ENCODE data around the gene FAAH. TPM values are rescaled to one million over a fixed set of nuclear protein-coding genes. Genes with fewer than 3 reads are reported as not detected.
"Not testable (repeated sequence)": the region's sequence is repeated elsewhere in the genome, so short reads cannot be mapped to it uniquely, and the experiment has no call there.

FAAH gene
- total RNA-seq, 1 experiment from 2014 or later, result 38.6 TPM

GRCh38 chr1:46364612-46365011, 29.5 kb upstream of the FAAH start:
- Mint-ChIP-seq H3K27ac (no peak overlapping the region), H3K4me1 (peaks cover 4% of the 10 kb centered on the region), H3K27me3 (ENCODE audit: low read depth) (no peaks in the 10 kb centered on the region), H3K4me3 (no peak overlapping the region), H3K9me3 (no peaks in the 10 kb centered on the region), H3K36me3 (peaks cover 36% of the 10 kb centered on the region)
- ChIA-PET CTCF (interaction anchor here (0.5 to 1.2 kb wide), 4 partner anchors 9 to 82 kb away, joined by 4 to 7 read pairs (median 5); no protein-coding TSS in a partner anchor), POLR2A (no interaction called here)
- ATAC-seq, result no peak
- no peak for TF ChIP-seq MYBL2 (CRISPR knock-in tag; IDR thresholded peaks at IDR 0.05)
- no peak for TF ChIP-seq NFYB (CRISPR knock-in tag; conservative IDR thresholded peaks at IDR 0.05; ENCODE audit: low read depth)
- no peak for TF ChIP-seq AFF4 (CRISPR knock-in tag; IDR thresholded peaks at IDR 0.05; ENCODE audit: borderline replicate concordance)
- no peak for TF ChIP-seq SP1 (CRISPR knock-in tag; conservative IDR thresholded peaks at IDR 0.05)
- no peak for TF ChIP-seq GRHL2 (CRISPR knock-in tag; IDR thresholded peaks at IDR 0.05; ENCODE audit: insufficient replicate concordance, severe bottlenecking)
- no peak for TF ChIP-seq NFE2L1 (CRISPR knock-in tag; IDR thresholded peaks at IDR 0.05)
- TF ChIP-seq CTCF (IDR thresholded peaks at IDR 0.05), result no peak
- TF ChIP-seq ZNF263 (CRISPR knock-in tag; IDR thresholded peaks at IDR 0.05; ENCODE audit: low read depth), result no peak
- no peak for TF ChIP-seq MXD4 (CRISPR knock-in tag; IDR thresholded peaks at IDR 0.05; ENCODE audit: borderline replicate concordance)
- no peak for TF ChIP-seq PRDM15 (CRISPR knock-in tag; IDR thresholded peaks at IDR 0.05)
- no peak for TF ChIP-seq OVOL2 (CRISPR knock-in tag; IDR thresholded peaks at IDR 0.05; ENCODE audit: borderline replicate concordance)
- DNase-seq (ENCODE audit: low spot score), result no peak

- Mint-ChIP-seq H3K4me1 (peaks cover 10% of the 10 kb centered on the region), H3K36me3 (peaks cover 31% of the 10 kb centered on the region)
- ATAC-seq; H3K27me3 Mint-ChIP-seq (ENCODE audit: low read depth); DNase-seq (ENCODE audit: low spot score); CTCF ChIA-PET; H3K9me3 Mint-ChIP-seq; H3K27ac Mint-ChIP-seq; POLR2A ChIA-PET; H3K4me3 Mint-ChIP-seq: not testable (repeated sequence)
These were observed 28.3 kb upstream of the FAAH start for GRCh38 chr1:46365796-46366195.

- Mint-ChIP-seq H3K4me1 (peaks cover 10% of the 10 kb centered on the region), H3K27me3 (ENCODE audit: low read depth) (no peaks in the 10 kb centered on the region), H3K27ac (no peak overlapping the region), H3K4me3 (no peak overlapping the region), H3K36me3 (peaks cover 20% of the 10 kb centered on the region), H3K9me3 (no peaks in the 10 kb centered on the region)
- DNase-seq (ENCODE audit: low spot score) (no peak), ATAC-seq (peak; percentile 50)
- CTCF ChIA-PET, result interaction anchor here (1.4 kb wide), 2 partner anchors 19 to 44 kb away, joined by 4 read pairs; no protein-coding TSS in a partner anchor
- POLR2A ChIA-PET, result no interaction called here
- no peak for TF ChIP-seq SMAD3 (CRISPR knock-in tag; IDR thresholded peaks at IDR 0.05; ENCODE audit: borderline replicate concordance)
- no peak for TF ChIP-seq GTF2I (CRISPR knock-in tag; conservative IDR thresholded peaks at IDR 0.05)
- no peak for TF ChIP-seq CDX4 (CRISPR knock-in tag; IDR thresholded peaks at IDR 0.05; ENCODE audit: borderline replicate concordance)
- TF ChIP-seq NR1H2 (CRISPR knock-in tag; IDR thresholded peaks at IDR 0.05), result no peak
- no peak for TF ChIP-seq ERG (CRISPR knock-in tag; IDR thresholded peaks at IDR 0.05)
- no peak for TF ChIP-seq PREB (CRISPR knock-in tag; IDR thresholded peaks at IDR 0.05; ENCODE audit: borderline replicate concordance)
- no peak for TF ChIP-seq FOXK1 (CRISPR knock-in tag; IDR thresholded peaks at IDR 0.05)
- TF ChIP-seq GABPB1 (CRISPR knock-in tag; IDR thresholded peaks at IDR 0.05), result no peak
- no peak for TF ChIP-seq ZNF138 (CRISPR knock-in tag; conservative IDR thresholded peaks at IDR 0.05)
These were observed 27.0 kb upstream of the FAAH start for GRCh38 chr1:46367072-46367471.

Data from WTC11 (cell line).